HUES64 (cell line): Measurements from ENCODE around the gene NPAS2.

Experiments used
- H3K27ac ChIP-seq: 2 replicates; pipeline ENCODE4 v1.7.0; 2013; ENCODE audit warnings: low read depth, low read length, inconsistent platforms
- H3K27me3 ChIP-seq: 2 replicates; pipeline ENCODE4 v1.6.1; 2013; ENCODE audit warnings: mild to moderate bottlenecking, low read length; ENCODE audit not compliant: insufficient read depth
- H3K36me3 ChIP-seq: 2 replicates; pipeline ENCODE4 v1.6.1; 2013; ENCODE audit warnings: mild to moderate bottlenecking, low read length; ENCODE audit not compliant: insufficient read depth
- H3K4me1 ChIP-seq: 2 replicates; pipeline ENCODE4 v1.6.1; 2013; ENCODE audit warnings: mild to moderate bottlenecking, low read length, moderate library complexity; ENCODE audit not compliant: insufficient read depth
- H3K4me3 ChIP-seq: 2 replicates; pipeline ENCODE4 v1.5.1; 2013; ENCODE audit warnings: mild to moderate bottlenecking, low read length, moderate library complexity
- H3K9ac ChIP-seq: 2 replicates; pipeline ENCODE4 v1.6.1; 2013; ENCODE audit warnings: mild to moderate bottlenecking, low read depth, low read length
- H3K9me3 ChIP-seq: 2 replicates; pipeline ENCODE4 v1.6.1; 2013; ENCODE audit warnings: low read depth, low read length; ENCODE audit not compliant: insufficient read depth
- WGBS: fragments of 150-250, 120-280 bp; methylation state at CpG from one replicate; pipeline ENCODE4 v1.1.7; 2013; ENCODE audit warnings: missing lambda C conversion rate; 5-methylcytosine and 5-hydroxymethylcytosine counted together

Gene NPAS2

GRCh38 chr2:100842241-100842922 is 22.4 kb downstream of the NPAS2 start:
- WGBS = 94% methylated on average over 9 of the region's 9 CpGs
- Histone ChIP-seq H3K9me3 (no peaks in the 10 kb centered on the region), H3K4me1 (no peaks in the 10 kb centered on the region), H3K4me3 (no peak overlapping the region), H3K27me3 (no peaks in the 10 kb centered on the region), H3K9ac (no peak overlapping the region), H3K36me3 (no peaks in the 10 kb centered on the region), H3K27ac (no peak overlapping the region)

- no peak overlapping the region for H3K4me3 ChIP-seq
- no peak overlapping the region for H3K27ac ChIP-seq
- H3K4me1 ChIP-seq = no peaks in the 10 kb centered on the region
- no peaks in the 10 kb centered on the region for H3K27me3 ChIP-seq
- WGBS = 98% methylated on average over 7 of the region's 7 CpGs
- H3K9me3 ChIP-seq = no peaks in the 10 kb centered on the region
- no peaks in the 10 kb centered on the region for H3K36me3 ChIP-seq
- H3K9ac ChIP-seq = no peak overlapping the region
Measured at GRCh38 chr2:100844514-100844913, 24.6 kb downstream of the NPAS2 start.

- 92% methylated on average over 5 of the region's 5 CpGs for WGBS
- Histone ChIP-seq H3K27ac (no peak overlapping the region), H3K4me3 (no peak overlapping the region), H3K27me3 (no peaks in the 10 kb centered on the region), H3K9ac (no peak overlapping the region), H3K36me3 (no peaks in the 10 kb centered on the region), H3K9me3 (no peaks in the 10 kb centered on the region), H3K4me1 (no peaks in the 10 kb centered on the region)
Measured at GRCh38 chr2:100845141-100845991, 25.4 kb downstream of the NPAS2 start.

GRCh38 chr2:100846716-100847115 is 26.8 kb downstream of the NPAS2 start:
- Histone ChIP-seq H3K36me3 (no peaks in the 10 kb centered on the region), H3K4me3 (no peak overlapping the region), H3K9me3 (no peaks in the 10 kb centered on the region), H3K9ac (no peak overlapping the region), H3K4me1 (no peaks in the 10 kb centered on the region), H3K27ac (no peak overlapping the region), H3K27me3 (no peaks in the 10 kb centered on the region)
- 100% methylated on average over 1 of the region's 2 CpGs for WGBS

DNA sequence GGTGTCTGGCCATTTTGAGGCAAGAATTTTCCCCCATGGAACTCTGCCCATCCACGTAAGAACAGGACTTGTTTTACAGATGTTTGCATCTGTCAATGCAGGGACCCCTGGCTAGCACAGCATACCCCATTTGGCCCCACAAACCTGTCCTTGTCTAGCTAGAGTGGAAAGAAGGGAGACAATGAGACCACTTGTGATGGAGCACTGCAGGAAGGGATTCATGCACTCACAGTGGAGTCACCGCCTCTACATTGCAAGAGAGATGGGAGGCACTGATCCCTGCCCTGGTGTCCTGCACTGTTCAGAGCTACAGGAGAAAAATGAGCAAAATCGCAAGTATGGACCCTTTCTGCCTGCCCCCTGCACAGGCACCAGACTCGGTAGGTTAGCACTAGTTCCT is 32.5 kb downstream of the NPAS2 start:
- Histone ChIP-seq H3K27me3 (no peaks in the 10 kb centered on the region), H3K27ac (no peak overlapping the region), H3K4me1 (no peaks in the 10 kb centered on the region), H3K4me3 (no peak overlapping the region), H3K9ac (no peak overlapping the region), H3K36me3 (no peaks in the 10 kb centered on the region), H3K9me3 (no peaks in the 10 kb centered on the region)
- 97% methylated on average over 4 of the region's 4 CpGs for WGBS

- Histone ChIP-seq H3K9ac (no peak overlapping the region), H3K27ac (no peak overlapping the region), H3K27me3 (no peaks in the 10 kb centered on the region), H3K36me3 (no peaks in the 10 kb centered on the region), H3K9me3 (no peaks in the 10 kb centered on the region), H3K4me3 (no peak overlapping the region), H3K4me1 (no peaks in the 10 kb centered on the region)
- WGBS = 88% methylated on average over 13 of the region's 14 CpGs
Measured at GRCh38 chr2:100852999-100853908, 33.3 kb downstream of the NPAS2 start.

DNA sequence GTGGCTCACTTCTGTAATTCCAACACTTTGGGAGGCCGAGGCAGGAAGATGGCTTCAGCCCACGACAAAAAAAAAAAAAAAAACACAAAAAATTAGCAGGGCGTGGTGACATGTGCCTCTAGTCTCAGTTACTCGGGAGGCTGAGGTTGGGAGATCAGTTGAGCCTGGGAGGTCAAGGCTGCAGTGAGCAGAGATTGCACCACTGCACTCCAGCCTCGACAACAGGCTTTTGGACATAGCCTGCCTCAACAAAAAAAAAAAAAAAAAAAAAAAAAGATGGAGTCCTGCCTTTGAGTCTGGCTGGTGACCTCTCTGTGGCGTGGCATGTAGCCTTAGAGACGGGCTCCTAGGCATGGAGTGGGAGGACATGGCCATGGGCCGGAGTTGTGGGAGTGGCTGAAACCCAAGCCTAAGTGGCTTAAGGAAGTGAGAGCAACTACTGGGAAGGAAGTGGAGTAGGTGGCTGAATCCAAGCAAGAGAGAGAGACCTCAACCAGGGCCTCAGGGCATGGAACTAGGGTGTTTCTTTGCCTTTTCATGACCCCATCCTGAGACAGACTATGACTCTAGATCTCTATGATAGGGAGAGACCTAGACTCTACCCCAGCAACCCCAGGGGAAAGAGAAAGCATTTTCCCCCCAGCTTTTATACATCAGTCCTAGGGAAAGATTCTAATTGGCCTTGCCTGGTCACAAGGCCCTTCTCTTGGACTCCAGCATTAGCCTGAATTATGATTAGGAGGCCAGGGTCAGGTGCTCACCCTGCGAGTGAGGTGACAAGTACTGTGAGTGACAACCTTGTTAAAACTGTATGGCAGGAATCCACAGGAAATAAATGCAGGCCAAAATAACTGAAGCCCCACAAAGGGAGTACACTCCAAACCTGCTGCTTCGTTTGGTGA is 34.2 kb downstream of the NPAS2 start:
- H3K9ac ChIP-seq = no peak overlapping the region
- H3K27ac ChIP-seq = no peak overlapping the region
- H3K4me1 ChIP-seq = no peaks in the 10 kb centered on the region
- H3K4me3 ChIP-seq = no peak overlapping the region
- H3K9me3 ChIP-seq = no peaks in the 10 kb centered on the region
- H3K36me3 ChIP-seq = no peaks in the 10 kb centered on the region
- H3K27me3 ChIP-seq = no peaks in the 10 kb centered on the region
- 94% methylated on average over 10 of the region's 10 CpGs for WGBS

DNA sequence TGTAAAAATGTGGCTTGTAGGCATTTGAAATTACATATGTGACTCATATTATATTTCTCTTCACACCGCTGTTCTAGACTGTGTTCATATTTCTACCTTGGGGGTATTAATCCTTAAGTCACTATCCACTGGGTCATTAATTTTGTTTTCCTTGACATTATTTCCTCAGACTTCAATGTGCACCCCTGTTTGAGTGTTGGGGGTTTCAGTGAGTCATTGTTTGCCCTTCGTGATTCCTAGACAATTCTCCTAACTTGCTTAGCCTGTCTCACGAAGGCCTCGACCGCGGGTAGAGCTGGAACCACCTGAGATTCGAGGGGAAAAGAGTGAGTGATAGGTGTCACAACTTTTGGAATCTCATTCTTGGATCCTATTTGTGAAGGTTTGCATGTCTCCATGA is 35.1 kb downstream of the NPAS2 start:
- H3K4me1 ChIP-seq = no peaks in the 10 kb centered on the region
- no peak overlapping the region for H3K4me3 ChIP-seq
- no peak overlapping the region for H3K9ac ChIP-seq
- H3K27me3 ChIP-seq = no peaks in the 10 kb centered on the region
- H3K36me3 ChIP-seq = no peaks in the 10 kb centered on the region
- WGBS = 91% methylated on average over 7 of the region's 7 CpGs
- H3K9me3 ChIP-seq = no peaks in the 10 kb centered on the region
- H3K27ac ChIP-seq = no peak overlapping the region

GRCh38 chr2:100855606-100856005 is 35.7 kb downstream of the NPAS2 start:
- Histone ChIP-seq H3K36me3 (no peaks in the 10 kb centered on the region), H3K9me3 (no peaks in the 10 kb centered on the region), H3K9ac (no peak overlapping the region), H3K4me3 (no peak overlapping the region), H3K27ac (no peak overlapping the region), H3K4me1 (no peaks in the 10 kb centered on the region), H3K27me3 (no peaks in the 10 kb centered on the region)
- 78% methylated on average over 2 of the region's 3 CpGs for WGBS

GRCh38 chr2:100856732-100857131 is 36.8 kb downstream of the NPAS2 start:
- 79% methylated on average over 8 of the region's 8 CpGs for WGBS

More at GRCh38 chr2:100856732-100857131, 36.8 kb downstream of the NPAS2 start:
- H3K36me3 ChIP-seq = no peaks in the 10 kb centered on the region
- H3K9ac ChIP-seq = no peak overlapping the region
- H3K4me3 ChIP-seq = no peak overlapping the region
- no peak overlapping the region for H3K27ac ChIP-seq
- H3K4me1 ChIP-seq = no peaks in the 10 kb centered on the region
- H3K27me3 ChIP-seq = no peaks in the 10 kb centered on the region
- no peaks in the 10 kb centered on the region for H3K9me3 ChIP-seq
